PC-3 (cell line): Measurements from ENCODE around the gene JAKMIP1. TPM values are rescaled to one million over a fixed set of nuclear protein-coding genes. Genes with fewer than 3 reads are reported as not detected.

Experiments
- ATAC-seq: fragments of 200-7000 bp; cut with Tn5 transposase; 2 replicates; pipeline ENCODE4 v1.9.1; 2020; ENCODE audit warnings: mild to moderate bottlenecking, moderate library complexity
- BruUV-seq: library from RNA; stranded (reverse); fragments of 400-500 nt; replicated peaks from 2 replicates; lab custom pipeline; 2021; lab: Mats Ljungman, UMichigan
- CTCF ChIA-PET: fragments of 300-600 bp; sonication (Branson Sonifier 250); formaldehyde crosslinking; loops from one replicate; lab custom pipeline; 2022; ENCODE audit warnings: antibody characterized with exemption; lab: Charles Lee
- POLR2A ChIA-PET: fragments of 300-600 bp; sonication (Branson Sonifier 250); formaldehyde crosslinking; loops from one replicate; lab custom pipeline; 2022; ENCODE audit warnings: antibody characterized with exemption; ENCODE audit not compliant: unreplicated experiment; lab: Charles Lee
- DNase-seq: peaks from one replicate; pipeline ENCODE4 v3.0.0-alpha.2; 2015
- H2AFZ ChIP-seq: fragments of 300-600 bp; sonication (generic); 2 replicates; pipeline ENCODE4 v1.6.0; 2016; ENCODE audit warnings: antibody characterized with exemption, low read length
- H3F3A ChIP-seq: fragments of 300-600 bp; sonication (generic); one replicate; pipeline ENCODE4 v1.6.0; 2017; ENCODE audit warnings: antibody characterized with exemption, low read length, control low read depth, mild to moderate bottlenecking; ENCODE audit not compliant: unreplicated experiment
- H3K27ac ChIP-seq: fragments of 300-600 bp; sonication (generic); 2 replicates; pipeline ENCODE4 v1.5.1; 2016; ENCODE audit warnings: mild to moderate bottlenecking, low read length
- H3K27me3 ChIP-seq: fragments of 300-600 bp; sonication (generic); 2 replicates; pipeline ENCODE4 v1.6.1; 2016; ENCODE audit warnings: low read length, mixed read lengths
- H3K36me3 ChIP-seq: fragments of 300-600 bp; sonication (generic); 2 replicates; pipeline ENCODE4 v1.6.1; 2016; ENCODE audit warnings: low read depth, mixed run types, low read length, mixed read lengths
- H3K4me1 ChIP-seq: fragments of 300-600 bp; sonication (generic); 2 replicates; pipeline ENCODE4 v1.5.1; 2016; ENCODE audit warnings: low read length; ENCODE audit not compliant: insufficient read depth
- H3K4me2 ChIP-seq: fragments of 300-600 bp; sonication (generic); 2 replicates; pipeline ENCODE4 v1.6.0; 2016; ENCODE audit warnings: low read length
- H3K4me3 ChIP-seq: fragments of 300-600 bp; sonication (generic); 2 replicates; pipeline ENCODE4 v1.5.1; 2016; ENCODE audit warnings: mild to moderate bottlenecking, low read length, mixed read lengths
- H3K79me2 ChIP-seq: fragments of 300-600 bp; sonication (generic); 2 replicates; pipeline ENCODE4 v1.6.1; 2017; ENCODE audit warnings: low read length, mixed read lengths
- H3K9ac ChIP-seq: fragments of 300-600 bp; sonication (generic); 2 replicates; pipeline ENCODE4 v1.6.0; 2016; ENCODE audit warnings: mild to moderate bottlenecking, low read length
- H3K9me2 ChIP-seq: fragments of 300-600 bp; sonication (generic); replicated peaks from 2 replicates; pipeline ENCODE4 v1.6.1; 2016; ENCODE audit warnings: mixed run types, low read length, mixed read lengths
- H3K9me3 ChIP-seq: fragments of 300-600 bp; sonication (generic); 2 replicates; pipeline ENCODE4 v1.6.1; 2016; ENCODE audit warnings: low read length, mixed read lengths
- H4K20me1 ChIP-seq: fragments of 300-600 bp; sonication (generic); 2 replicates; pipeline ENCODE4 v1.6.1; 2016; ENCODE audit warnings: low read length, mixed read lengths
- CTCF ChIP-seq: fragments of 300-600 bp; sonication (generic); conservative IDR thresholded peaks from 2 replicates; pipeline ENCODE4 v1.5.1; 2017; ENCODE audit warnings: antibody characterized with exemption, low read depth, mild to moderate bottlenecking, low read length
- EZH2 ChIP-seq: fragments of 300-600 bp; sonication (generic); IDR thresholded peaks from one replicate; pipeline ENCODE4 v1.6.1; 2017; ENCODE audit warnings: antibody characterized with exemption, mild to moderate bottlenecking, low read length; ENCODE audit not compliant: unreplicated experiment
- EZH2phosphoT487 ChIP-seq: fragments of 300-600 bp; sonication (generic); IDR thresholded peaks from 2 replicates; pipeline ENCODE4 v1.6.1; 2018; ENCODE audit warnings: mild to moderate bottlenecking, antibody characterized with exemption, low read length, borderline replicate concordance
- intact Hi-C: fragments of 100-400 bp; cut with micrococcal nuclease; formaldehyde crosslinking; loops from 2 replicates; pipeline ENCODE4 v1.9.0; 2023
- total RNA-seq: library from RNA; depleted of rRNA; stranded (reverse); fragments of >200 nt; gene quantifications from 2 replicates; pipeline ENCODE4 v1.2.3, GENCODE V29; 2014

Gene JAKMIP1
- total RNA-seq, 1 experiment from 2014 or later: 0.04 TPM

DNA sequence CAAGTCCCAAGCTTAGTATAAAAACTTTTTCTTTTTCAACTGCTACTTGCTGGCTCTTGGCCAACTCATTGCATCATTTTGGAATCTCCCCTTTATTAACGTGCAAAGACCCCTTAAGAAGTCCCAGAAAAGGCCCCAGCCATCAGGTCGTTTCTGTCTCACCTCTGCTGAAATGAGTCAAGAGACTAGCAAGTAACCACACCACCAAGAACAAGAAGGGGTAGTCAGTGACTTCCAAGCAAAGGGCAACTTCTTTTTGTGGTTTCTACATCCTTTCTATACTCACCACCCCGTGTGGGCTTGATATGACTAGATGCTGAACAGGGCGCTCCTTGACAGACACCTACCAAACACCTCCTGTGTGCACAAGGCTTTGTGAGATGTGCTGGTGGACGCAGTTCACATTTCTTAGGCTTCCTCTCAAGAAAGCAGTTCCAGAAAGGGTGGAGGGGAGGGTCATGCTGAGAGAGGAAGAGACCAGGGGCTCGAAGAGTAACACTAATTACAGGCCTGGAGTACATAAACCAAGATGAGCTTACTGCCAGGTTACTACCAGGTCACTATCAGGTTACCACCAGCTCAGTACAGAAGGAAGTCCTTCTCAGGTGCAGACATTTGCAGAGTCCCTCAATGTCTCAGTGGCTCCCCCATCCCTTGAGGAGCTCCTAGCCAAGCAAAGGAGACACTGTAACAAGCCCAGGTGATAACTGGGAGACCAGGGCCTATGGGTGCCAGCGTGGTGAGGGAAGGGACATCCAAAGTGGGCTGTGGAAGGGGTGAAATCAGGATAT, 19.3 kb downstream of the JAKMIP1 start:
- intact Hi-C loops: no loop called here
- Histone ChIP-seq H3K4me1 (no peaks in the 10 kb centered on the region), H3K79me2 (no peaks in the 10 kb centered on the region), H3K27me3 (no peaks in the 10 kb centered on the region), H4K20me1 (no peaks in the 10 kb centered on the region), H3K9me2 (no peaks in the 10 kb centered on the region), H3F3A (no peaks in the 10 kb centered on the region), H3K4me3 (no peak overlapping the region), H2AFZ (no peak overlapping the region), H3K36me3 (no peaks in the 10 kb centered on the region), H3K9ac (no peak overlapping the region), H3K27ac (no peak overlapping the region), H3K9me3 (no peaks in the 10 kb centered on the region), H3K4me2 (no peak overlapping the region)
- CTCF ChIA-PET: no interaction called here
- no peak for ATAC-seq
- no TSS peak for BruUV-seq
- DNase-seq: no peak
- TF ChIP-seq CTCF (no peak), EZH2phosphoT487 (no peak), EZH2 (no peak)
- POLR2A ChIA-PET: no interaction called here

DNA sequence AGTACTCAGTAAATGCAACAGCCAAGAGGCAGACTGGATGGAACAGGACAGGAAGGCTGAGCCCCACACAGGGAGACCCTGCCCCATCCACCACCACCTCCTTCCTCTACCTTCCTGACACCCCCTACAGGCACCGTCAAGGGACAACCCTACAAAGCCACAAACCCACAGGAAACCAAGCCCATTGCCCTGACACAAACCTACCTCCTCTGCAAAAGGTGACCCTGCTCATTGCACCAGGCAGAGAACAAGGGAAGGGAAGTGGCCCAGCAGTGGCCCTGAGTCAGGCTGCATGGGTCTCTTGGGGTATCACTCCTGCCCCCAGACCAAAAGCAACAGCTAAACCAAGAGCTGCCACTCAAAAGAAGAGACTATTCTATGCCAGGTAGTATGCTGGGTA, 21.0 kb downstream of the JAKMIP1 start:
- CTCF ChIA-PET: no interaction called here

More for the DNA sequence above, 21.0 kb downstream of the JAKMIP1 start:
- DNase-seq: no peak
- Histone ChIP-seq H3K4me3 (no peak overlapping the region), H3K4me2 (no peak overlapping the region), H3K9me2 (no peaks in the 10 kb centered on the region), H3K27me3 (no peaks in the 10 kb centered on the region), H3F3A (no peaks in the 10 kb centered on the region), H3K79me2 (no peaks in the 10 kb centered on the region), H3K36me3 (no peaks in the 10 kb centered on the region), H3K9ac (no peak overlapping the region), H3K4me1 (no peaks in the 10 kb centered on the region), H4K20me1 (no peaks in the 10 kb centered on the region), H3K27ac (no peak overlapping the region), H2AFZ (no peak overlapping the region), H3K9me3 (no peaks in the 10 kb centered on the region)
- no peak for TF ChIP-seq CTCF
- TF ChIP-seq EZH2phosphoT487: no peak
- no peak for TF ChIP-seq EZH2
- BruUV-seq: no TSS peak
- intact Hi-C loops: no loop called here
- POLR2A ChIA-PET: no interaction called here
- ATAC-seq: no peak
